IMR-90 (cell line): ENCODE results near the gene TTLL11. TPM values are rescaled to one million over a fixed set of nuclear protein-coding genes. Genes with fewer than 3 reads are reported as not detected.

Experiments used
- ATAC-seq: fragments of 200-7000 bp; cut with Tn5 transposase; 2 replicates; pipeline ENCODE4 v1.9.1; 2020; ENCODE audit warnings: low read depth, mild to moderate bottlenecking, moderate library complexity
- BruUV-seq: library from RNA; stranded (reverse); fragments of 400-500 nt; replicated peaks from 2 replicates; lab custom pipeline; 2021; lab: Mats Ljungman, UMichigan
- CTCF ChIA-PET: fragments of 300-600 bp; formaldehyde crosslinking; extraction: SDS; loops from one replicate; lab custom pipeline; 2021; ENCODE audit warnings: antibody characterized with exemption; lab: Yijun Ruan, JAX
- POLR2A ChIA-PET: fragments of 300-600 bp; sonication (Branson Sonifier 250); formaldehyde crosslinking; loops from one replicate; lab custom pipeline; 2022; ENCODE audit warnings: antibody characterized with exemption; ENCODE audit not compliant: unreplicated experiment; lab: Charles Lee
- DNase-seq: peaks from one replicate; pipeline ENCODE4 v3.0.0; 2013
- H2AFZ ChIP-seq: replicated peaks from 2 replicates; pipeline ENCODE3; 2013; ENCODE audit warnings: low read length, mild to moderate bottlenecking; ENCODE audit not compliant: poor library complexity
- H2AK5ac ChIP-seq: 2 replicates; pipeline ENCODE4 v1.6.1; 2013; ENCODE audit warnings: low read depth, low read length, inconsistent platforms
- H2AK9ac ChIP-seq: replicated peaks from 2 replicates; pipeline ENCODE3; 2013; ENCODE audit warnings: mild to moderate bottlenecking, low read depth, low read length, moderate library complexity; ENCODE audit not compliant: poor library complexity
- H2BK120ac ChIP-seq: 2 replicates; pipeline ENCODE4 v1.6.1; 2013; ENCODE audit warnings: low read depth, low read length, inconsistent platforms
- H2BK15ac ChIP-seq: 3 replicates; pipeline ENCODE4 v1.6.1; 2013; ENCODE audit warnings: low read depth, low read length, inconsistent platforms
- H2BK20ac ChIP-seq: 2 replicates; pipeline ENCODE4 v1.6.1; 2013; ENCODE audit warnings: low read depth, mild to moderate bottlenecking, inconsistent platforms, low read length, moderate library complexity
- H2BK5ac ChIP-seq: 2 replicates; pipeline ENCODE4 v1.6.1; 2013; ENCODE audit warnings: mild to moderate bottlenecking, low read depth, low read length, inconsistent platforms; ENCODE audit not compliant: poor library complexity, severe bottlenecking
- H3K14ac ChIP-seq: replicated peaks from 2 replicates; pipeline ENCODE4 v1.6.1; 2013; ENCODE audit warnings: low read depth, low read length, inconsistent platforms
- H3K18ac ChIP-seq: 2 replicates; pipeline ENCODE4 v1.6.1; 2013; ENCODE audit warnings: low read depth, low read length, control low read depth
- H3K23ac ChIP-seq: 2 replicates; pipeline ENCODE4 v1.6.1; 2013; ENCODE audit warnings: low read depth, low read length, inconsistent platforms
- H3K27ac ChIP-seq: 2 replicates; pipeline ENCODE4 v1.5.1; 2013; ENCODE audit warnings: mild to moderate bottlenecking, control low read depth, low read length; ENCODE audit not compliant: insufficient read depth
- H3K27me3 ChIP-seq: 2 replicates; pipeline ENCODE4 v1.6.1; 2013; ENCODE audit warnings: low read length; ENCODE audit not compliant: control insufficient read depth, insufficient read depth
- H3K36me3 ChIP-seq: 2 replicates; pipeline ENCODE4 v1.6.1; 2013; ENCODE audit warnings: low read length, mixed read lengths; ENCODE audit not compliant: control insufficient read depth, insufficient read depth
- H3K4ac ChIP-seq: 2 replicates; pipeline ENCODE4 v1.6.1; 2013; ENCODE audit warnings: low read depth, low read length, inconsistent platforms
- H3K4me1 ChIP-seq: 2 replicates; pipeline ENCODE4 v1.6.1; 2013; ENCODE audit warnings: low read length, mixed read lengths; ENCODE audit not compliant: control insufficient read depth, insufficient read depth
- H3K4me2 ChIP-seq: 2 replicates; pipeline ENCODE4 v1.6.1; 2013; ENCODE audit warnings: low read depth, mild to moderate bottlenecking, control low read depth, low read length, moderate library complexity
- H3K4me3 ChIP-seq: 2 replicates; pipeline ENCODE4 v1.5.1; 2013; ENCODE audit warnings: low read depth, mild to moderate bottlenecking, control low read depth, low read length, moderate library complexity; ENCODE audit not compliant: insufficient read depth
- H3K56ac ChIP-seq: 2 replicates; pipeline ENCODE4 v1.6.1; 2013; ENCODE audit warnings: low read length, inconsistent platforms; ENCODE audit not compliant: insufficient read depth; ENCODE audit errors: extremely low read depth
- H3K79me1 ChIP-seq, 2 experiments: 2 replicates each; pipeline ENCODE4 v1.6.1; 2013; ENCODE audit warnings: low read length in 2 of 2, inconsistent platforms in 1 of 2, low read depth in 1 of 2
- H3K9ac ChIP-seq: 2 replicates; pipeline ENCODE4 v1.6.1; 2013; ENCODE audit warnings: low read depth, low read length, control low read depth
- H3K9me1 ChIP-seq: 2 replicates; pipeline ENCODE4 v1.6.1; 2013; ENCODE audit warnings: low read length, inconsistent platforms; ENCODE audit not compliant: insufficient read depth
- H3K9me3 ChIP-seq: 2 replicates; pipeline ENCODE4 v1.6.1; 2013; ENCODE audit warnings: low read length; ENCODE audit not compliant: control insufficient read depth, insufficient read depth
- H4K20me1 ChIP-seq: 2 replicates; pipeline ENCODE4 v1.6.1; 2013; ENCODE audit warnings: low read length, inconsistent platforms; ENCODE audit not compliant: insufficient read depth
- H4K5ac ChIP-seq: 2 replicates; pipeline ENCODE4 v1.6.1; 2013; ENCODE audit warnings: mild to moderate bottlenecking, low read depth, low read length, control low read depth
- H4K8ac ChIP-seq, 2 experiments: 2 replicates each; pipeline ENCODE4 v1.6.1; 2013; ENCODE audit warnings: low read depth in 2 of 2, low read length in 2 of 2, control low read depth in 1 of 2, inconsistent platforms in 1 of 2
- H4K91ac ChIP-seq: 2 replicates; pipeline ENCODE4 v1.6.1; 2013; ENCODE audit warnings: low read depth, low read length, inconsistent platforms; ENCODE audit not compliant: insufficient read depth
- CEBPB ChIP-seq: IDR thresholded peaks from 2 replicates; pipeline ENCODE4 v1.6.1; 2012; ENCODE audit warnings: low read depth, low read length, improper control_type of control experiment
- NFE2L2 ChIP-seq: fragments of 150-350 bp; IDR thresholded peaks from 2 replicates; pipeline ENCODE4 v1.6.1; 2016; ENCODE audit warnings: low read depth, mild to moderate bottlenecking, low read length
- WGBS, 2 experiments: methylation state at CpG; one replicate each; pipeline versions ENCODE4 v1.1.5 to v1.1.7; 2013; ENCODE audit warnings: missing lambda C conversion rate in 2 of 2; ENCODE audit not compliant: insufficient read length in 1 of 2; ENCODE audit errors: extremely low coverage in 2 of 2; 5-methylcytosine and 5-hydroxymethylcytosine counted together
- dilution Hi-C: fragments of 300-500 bp; cut with HindIII; formaldehyde crosslinking; loops from one replicate; pipeline ENCODE4 v1.14.3; 2018; ENCODE audit warnings: low sequenced_read_pairs; ENCODE audit not compliant: unreplicated experiment
- in situ Hi-C: fragments of 300-500 bp; cut with MboI; formaldehyde crosslinking; loops from 3 replicates; pipeline ENCODE4 v1.14.3; 2019; ENCODE audit warnings: low sequenced_read_pairs, inconsistent platforms, mixed read lengths
- intact Hi-C: fragments of 100-400 bp; cut with micrococcal nuclease; formaldehyde crosslinking; loops from 2 replicates; pipeline ENCODE4 v1.10.0; 2022
- polyA plus RNA-seq, 3 experiments: library from polyadenylated mRNA; depleted of rRNA; stranded (reverse); fragments of >200 nt; gene quantifications; 2 replicates each; pipeline ENCODE4 v1.2.3, GENCODE V29; 2012; ENCODE audit warnings: low replicate concordance in 1 of 3
- total RNA-seq: library from RNA; depleted of rRNA; stranded (reverse); fragments of >200 nt; gene quantifications from 2 replicates; pipeline ENCODE4 v1.2.3, GENCODE V29; 2012

TTLL11 gene
- total and polyA plus RNA-seq, 2 of the 4 experiments (the other 2 are of a cell fraction) = 2.0 to 4.6 TPM

DNA sequence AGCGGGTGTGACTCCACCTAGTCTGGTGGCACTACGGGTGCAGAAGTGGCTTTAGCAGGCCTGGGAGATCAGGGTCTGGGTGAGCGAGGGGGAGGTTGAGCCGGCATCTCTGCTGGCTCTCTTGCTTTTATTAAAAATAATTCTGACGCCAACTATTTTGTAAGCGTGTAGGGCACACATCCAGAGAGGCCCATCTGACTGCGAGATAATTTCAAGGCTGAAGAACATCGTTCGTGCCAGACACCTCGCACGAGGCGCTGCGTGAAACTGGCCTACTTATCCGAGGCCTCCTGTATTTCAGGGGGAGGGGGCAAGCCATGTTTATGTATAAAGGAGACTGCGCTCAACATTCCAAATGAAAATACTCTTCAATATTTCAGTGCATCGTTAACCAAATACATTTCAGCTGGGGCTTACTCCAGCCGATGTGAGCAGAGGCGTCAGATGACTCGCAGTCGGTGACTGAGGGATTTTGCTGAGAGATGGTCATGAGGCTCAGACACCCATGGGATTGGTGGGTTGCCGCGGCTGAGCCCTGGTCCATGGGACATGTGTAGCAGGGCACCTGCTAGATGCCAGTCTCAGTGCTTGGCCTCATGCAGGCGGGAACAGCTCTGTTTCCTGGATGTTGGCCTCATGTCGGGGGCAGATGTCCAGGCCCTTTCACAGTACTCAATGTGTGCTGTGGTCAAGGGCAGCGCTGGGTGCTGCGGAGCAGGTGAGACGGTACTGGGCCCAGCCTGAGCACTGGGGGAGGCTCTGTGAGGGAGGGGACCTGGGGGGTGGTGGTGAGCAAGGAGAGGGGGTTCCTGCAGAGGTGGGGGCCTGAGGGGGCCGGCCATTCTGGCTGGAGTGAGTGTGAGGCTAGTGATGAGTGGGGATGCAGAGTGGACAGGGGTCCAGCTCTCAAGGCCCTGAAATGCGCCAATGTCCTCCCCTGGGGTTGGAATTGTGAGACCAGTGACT lies 240.2 kb downstream of the TTLL11 start:
- Histone ChIP-seq H4K5ac (no peak overlapping the region), H2AK5ac (no peak overlapping the region), H3K9me1 (no peaks in the 10 kb centered on the region; the same call in 1 of the 2 replicates), H3K56ac (no peak overlapping the region), H2BK120ac (no peak overlapping the region), H2AK9ac (no peak overlapping the region), H3K27me3 (peaks cover 2% of the 10 kb centered on the region; the same call in 1 of the 2 replicates), H3K4ac (no peak overlapping the region), H3K4me1 (peaks cover 3% of the 10 kb centered on the region; the same call in 1 of the 2 replicates), H2BK5ac (no peak overlapping the region), H4K8ac (no peak overlapping the region), H3K36me3 (no peaks in the 10 kb centered on the region), H4K20me1 (no peaks in the 10 kb centered on the region), H2BK15ac (no peak overlapping the region), H3K79me1 (no peaks in the 10 kb centered on the region), H3K23ac (no peak overlapping the region), H3K4me3 (no peak overlapping the region), H2BK20ac (no peak overlapping the region), H3K4me2 (no peak overlapping the region), H4K91ac (no peak overlapping the region), H3K9ac (no peak overlapping the region), H3K9me3 (peaks cover 2% of the 10 kb centered on the region; the same call in 1 of the 2 replicates), H2AFZ (no peak overlapping the region), H3K27ac (no peak overlapping the region), H3K14ac (no peak overlapping the region), H3K18ac (no peak overlapping the region)
- intact Hi-C loops (no loop called here), in situ Hi-C loops (no loop called here), dilution Hi-C loops (no loop called here)
- DNase-seq (peak; percentile 47), ATAC-seq (peak; percentile 40)
- CTCF ChIA-PET = no interaction called here
- no TSS peak for BruUV-seq
- POLR2A ChIA-PET = no interaction called here
- 44% methylated on average over 7 of the region's 29 CpGs; no CpG with 5 or more reads in 1 of the 2 experiments for WGBS, 2 experiments
- TF ChIP-seq NFE2L2 (peak; percentile 10; the same call in 1 of the 2 replicates), CEBPB (no peak)
